GM19239 (cell line): ENCODE data around the gene GCDH.
"Not testable (repeated sequence)": the region's sequence is repeated elsewhere in the genome, so short reads cannot be mapped to it uniquely, and the experiment has no call there.

Experiments
- DNase-seq: peaks from one replicate; pipeline ENCODE4 v3.0.0; 2011; ENCODE audit warnings: low spot score; ENCODE audit not compliant: insufficient read length
- FAIRE-seq: peaks from 2 replicates; lab custom pipeline; 2011; peaks lifted over from hg19 to GRCh38; lab: Jason Lieb, UNC

Gene GCDH

DNA sequence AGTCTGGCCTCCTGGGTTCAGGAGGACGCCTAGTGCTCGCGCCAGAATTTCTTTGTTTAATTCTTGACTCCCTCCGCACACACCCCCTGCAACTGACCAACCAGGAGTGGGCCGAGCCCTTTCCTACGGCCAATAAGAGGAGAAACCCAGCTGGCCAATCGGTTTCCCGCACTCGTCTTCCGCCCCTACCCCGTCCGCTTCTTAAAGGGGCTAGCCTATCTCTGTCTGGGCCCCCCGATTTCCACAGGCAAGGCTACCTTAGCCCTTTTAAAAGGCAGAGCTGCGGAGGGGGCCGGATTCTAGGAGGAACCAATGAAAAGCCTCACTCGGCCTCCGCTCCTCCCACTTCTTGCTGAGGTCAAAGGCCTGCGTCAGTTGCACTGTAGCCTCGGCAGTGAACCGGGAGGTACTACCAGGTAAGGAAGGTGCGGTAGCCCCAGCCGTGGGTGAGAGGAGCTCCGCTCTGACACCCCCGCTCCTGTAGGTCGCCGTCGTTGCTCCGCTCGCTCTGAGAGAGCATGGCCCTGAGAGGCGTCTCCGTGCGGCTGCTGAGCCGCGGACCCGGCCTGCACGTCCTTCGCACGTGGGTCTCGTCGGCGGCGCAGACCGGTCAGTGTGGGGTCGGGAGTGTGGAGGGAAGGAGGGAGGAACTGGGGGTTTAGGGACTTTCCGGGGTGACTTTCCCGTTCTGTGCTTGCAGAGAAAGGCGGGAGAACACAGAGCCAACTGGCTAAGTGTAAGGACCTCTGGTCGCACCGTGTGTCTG is at the start of gene GCDH:
GCDH (plus strand) TSS at position 374 of the 766 bp plus-strand sequence; CDS start at position 519, 145 bp downstream.
- DNase-seq = peak; percentile 94
- FAIRE-seq = peak; percentile 99

DNA sequence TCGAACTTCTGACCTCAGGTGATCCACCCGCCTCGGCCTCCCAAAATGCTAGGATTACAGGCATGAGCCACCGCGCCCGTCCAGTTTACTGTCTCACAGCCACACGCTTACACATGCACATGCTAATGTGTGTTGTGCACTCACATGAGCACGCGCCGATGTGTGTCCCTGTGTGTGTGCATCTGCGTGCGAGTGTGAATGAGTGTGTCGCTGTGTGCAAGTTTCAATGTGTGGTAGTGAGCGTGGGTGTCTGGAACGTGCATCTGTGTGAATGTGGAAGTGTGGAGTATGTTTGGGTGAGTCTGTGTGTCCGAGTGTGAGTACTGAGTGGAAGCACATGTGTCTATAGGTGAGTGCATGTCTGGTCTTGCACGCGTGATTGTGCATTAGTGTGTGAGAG is 48.4 kb upstream of the GCDH start:
- DNase-seq = no peak
- no peak for FAIRE-seq

- DNase-seq (no peak), FAIRE-seq (no peak)
Observed at GRCh38 chr19:12843328-12843727, 47.6 kb upstream of the GCDH start.

DNA sequence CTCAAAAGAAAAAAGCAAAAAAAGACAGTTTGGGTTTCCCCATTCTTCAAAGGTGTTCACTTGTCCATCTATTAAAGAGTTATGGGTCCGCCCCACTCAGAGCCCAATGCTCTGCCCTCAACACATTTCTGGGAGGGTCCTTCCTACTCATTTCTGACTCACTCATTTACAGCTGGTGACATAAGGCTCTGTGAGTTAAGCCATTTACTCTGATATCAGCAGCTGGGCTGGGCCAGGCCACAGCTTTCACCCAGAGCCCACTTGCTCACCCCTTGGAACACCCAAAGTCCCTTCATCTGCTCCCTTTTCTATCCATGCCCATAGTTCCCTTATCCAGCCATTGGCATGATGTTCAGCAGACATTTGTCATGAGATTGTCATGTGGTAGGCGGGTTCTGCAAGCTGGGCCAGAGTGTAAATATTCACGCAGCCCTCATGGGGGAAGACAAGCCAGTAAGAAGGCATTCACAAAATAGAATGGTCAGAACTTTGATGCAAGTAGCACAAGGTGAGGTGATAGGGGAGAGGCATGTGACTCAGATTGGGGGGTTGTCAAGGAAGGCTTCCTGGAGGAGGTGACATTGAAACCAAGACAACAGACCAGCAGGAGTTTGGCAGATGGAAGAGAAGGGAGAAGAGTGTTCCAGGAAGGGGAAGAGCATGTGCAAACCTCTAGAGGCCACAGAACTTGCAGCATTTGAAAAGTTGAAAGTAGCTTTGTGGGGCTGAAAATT is 46.8 kb upstream of the GCDH start:
- FAIRE-seq (no peak), DNase-seq (no peak)

GRCh38 chr19:12846613-12847012 is 44.3 kb upstream of the GCDH start:
- not testable (repeated sequence) for DNase-seq, FAIRE-seq

DNA sequence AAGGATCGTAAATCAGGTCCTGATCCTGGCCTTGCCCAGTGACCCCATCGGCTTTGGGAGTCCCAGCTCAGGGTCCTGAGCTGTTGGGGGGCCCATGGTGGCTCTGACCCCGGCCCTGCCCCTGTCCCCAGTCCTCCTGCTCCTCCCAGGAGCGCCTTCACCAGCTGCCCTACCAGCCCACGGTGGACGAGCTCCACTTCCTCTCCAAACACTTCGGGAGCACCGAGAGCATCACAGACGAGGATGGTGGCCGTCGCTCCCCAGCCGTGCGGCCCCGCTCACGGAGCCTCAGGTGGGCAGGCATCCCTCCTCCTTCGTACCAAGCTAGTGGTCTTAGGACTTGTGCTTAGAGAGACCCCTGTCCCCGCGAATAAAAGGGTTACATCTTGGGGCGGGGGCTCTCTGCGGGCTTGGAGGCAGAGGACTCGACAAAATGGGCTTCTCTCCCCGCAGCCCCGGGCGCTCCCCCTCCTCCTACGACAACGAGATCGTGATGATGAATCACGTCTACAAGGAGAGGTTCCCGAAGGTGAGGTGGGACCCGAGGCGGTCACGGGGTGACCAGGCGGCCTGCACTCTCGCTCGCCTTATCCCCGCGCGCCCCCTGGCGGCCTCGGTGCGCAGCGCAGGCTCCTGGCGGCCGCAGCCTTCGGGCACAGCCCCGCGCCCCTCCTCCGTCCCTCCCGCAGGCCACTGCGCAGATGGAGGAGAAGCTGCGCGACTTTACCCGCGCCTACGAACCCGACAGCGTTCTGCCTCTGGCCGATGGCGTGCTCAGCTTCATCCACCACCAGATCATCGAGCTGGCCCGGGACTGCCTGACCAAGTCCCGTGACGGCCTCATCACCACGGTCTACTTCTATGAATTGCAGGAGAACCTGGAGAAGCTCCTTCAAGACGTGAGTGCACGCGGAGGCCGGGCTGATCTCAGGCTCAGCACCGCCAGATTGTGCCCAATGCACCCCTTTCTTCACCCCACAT is 43.5 kb upstream of the GCDH start:
- DNase-seq (peak; percentile 93), FAIRE-seq (peak; percentile 33)

DNA sequence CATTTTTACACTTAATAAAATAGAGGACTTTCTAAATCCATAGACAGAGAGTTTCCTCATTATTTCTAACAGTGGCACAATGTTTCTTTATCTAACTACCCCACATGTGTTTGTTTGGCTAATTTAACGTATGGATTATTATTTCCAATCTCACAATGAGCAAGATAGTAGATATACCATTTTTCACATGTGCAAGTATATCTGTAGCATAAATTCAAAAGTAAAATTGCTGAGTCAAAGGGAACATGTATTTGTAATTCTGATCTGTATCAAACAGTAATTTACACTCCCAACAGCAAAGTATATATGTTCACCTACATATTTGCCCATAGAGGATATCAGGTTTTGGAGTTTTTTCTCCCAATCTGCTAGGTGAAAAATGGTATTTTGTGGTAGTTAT is 34.3 kb upstream of the GCDH start:
- DNase-seq (no peak), FAIRE-seq (no peak)

- FAIRE-seq (no peak), DNase-seq (no peak)
Observed at GRCh38 chr19:12858041-12858928, 32.7 kb upstream of the GCDH start.

DNA sequence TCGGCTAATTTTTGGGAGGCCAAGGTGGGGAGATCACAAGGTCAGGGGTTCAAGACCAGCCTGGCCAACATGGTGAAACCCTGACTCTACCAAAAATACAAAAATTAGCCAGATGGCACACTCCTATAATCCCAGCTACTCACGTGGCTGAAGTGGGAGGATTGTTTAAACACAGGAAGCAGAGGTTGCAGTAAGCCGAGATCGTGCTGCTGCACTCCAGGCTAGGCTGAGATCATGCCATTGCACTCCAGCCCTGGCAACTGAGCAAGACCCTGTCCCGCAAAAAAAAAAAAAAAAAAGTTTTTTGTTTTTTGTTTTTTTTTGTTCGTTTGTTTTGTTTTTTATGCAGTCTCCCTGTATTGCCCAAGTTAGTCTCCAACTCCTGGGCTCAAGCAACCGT is 31.4 kb upstream of the GCDH start:
- no peak for FAIRE-seq

GRCh38 chr19:12864143-12864542 is 26.8 kb upstream of the GCDH start:
- DNase-seq (no peak), FAIRE-seq (no peak)

More for the DNA sequence above, 31.4 kb upstream of the GCDH start:
- no peak for DNase-seq

DNA sequence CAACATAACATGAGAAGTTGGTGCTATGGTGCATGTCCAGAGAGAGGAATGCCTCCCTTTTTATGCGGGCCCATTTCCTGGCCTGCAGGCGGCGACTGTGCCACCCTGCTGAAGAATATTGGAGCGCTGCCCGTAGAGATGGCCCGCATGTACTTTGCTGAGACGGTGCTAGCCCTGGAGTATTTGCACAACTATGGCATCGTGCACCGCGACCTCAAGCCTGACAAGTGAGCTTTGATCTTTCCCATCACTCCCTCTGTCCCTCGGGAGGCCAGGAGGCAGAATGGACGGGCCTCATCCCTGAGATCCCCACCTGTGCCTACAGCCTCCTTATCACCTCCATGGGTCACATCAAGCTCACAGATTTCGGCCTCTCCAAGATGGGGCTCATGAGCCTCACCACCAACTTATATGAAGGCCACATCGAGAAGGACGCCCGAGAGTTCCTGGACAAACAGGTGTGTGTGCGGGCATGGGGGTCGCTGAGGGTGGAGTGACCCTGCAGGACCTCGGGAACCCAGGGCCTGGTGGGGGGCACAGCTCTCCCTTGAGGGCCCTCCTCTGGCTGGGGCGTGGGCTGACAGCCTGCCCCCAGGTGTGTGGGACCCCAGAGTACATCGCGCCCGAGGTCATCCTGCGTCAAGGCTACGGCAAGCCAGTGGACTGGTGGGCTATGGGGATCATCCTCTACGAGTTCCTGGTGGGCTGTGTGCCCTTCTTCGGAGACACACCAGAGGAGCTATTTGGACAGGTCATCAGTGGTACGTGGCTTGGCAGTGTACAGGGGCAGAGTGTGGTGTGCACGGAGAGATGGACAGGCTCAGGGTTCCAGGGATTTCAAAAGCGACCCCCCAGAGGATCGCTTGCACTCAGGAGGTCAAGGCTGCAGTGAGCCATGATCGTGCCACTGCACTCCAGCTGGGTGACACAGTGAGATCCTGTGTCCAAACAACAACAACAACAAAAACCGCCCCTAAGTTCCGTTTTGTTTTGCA is 25.9 kb upstream of the GCDH start:
- FAIRE-seq (no peak), DNase-seq (no peak)

DNA sequence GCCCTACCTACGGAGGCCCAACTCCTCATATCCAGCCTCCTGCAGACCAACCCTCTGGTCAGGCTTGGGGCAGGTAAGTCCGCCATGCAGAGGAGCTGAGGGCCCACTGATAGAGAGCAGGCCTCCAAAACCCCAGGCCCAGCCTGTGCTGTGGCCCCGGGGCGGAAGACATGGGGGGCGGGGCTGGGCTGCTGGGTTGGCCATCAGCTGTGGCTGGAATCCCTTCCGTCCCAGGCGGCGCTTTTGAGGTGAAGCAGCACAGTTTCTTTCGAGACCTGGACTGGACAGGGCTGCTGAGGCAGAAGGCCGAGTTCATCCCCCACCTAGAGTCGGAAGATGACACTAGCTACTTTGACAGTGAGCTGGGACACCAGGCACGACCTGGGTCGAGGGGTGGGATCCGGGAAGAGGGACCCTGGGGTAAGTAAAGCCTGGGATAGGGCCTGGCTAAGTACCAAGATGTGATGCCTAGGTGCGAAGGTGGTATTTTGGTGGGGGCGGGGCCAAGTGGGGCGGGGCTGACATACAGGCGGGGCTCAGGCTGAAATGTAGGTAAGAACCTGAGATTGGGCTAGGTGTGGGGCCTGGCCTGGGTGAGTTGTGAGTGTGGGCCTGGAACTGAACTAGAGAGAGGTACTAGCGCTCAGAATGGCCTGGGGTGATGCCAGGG is 25.1 kb upstream of the GCDH start:
- no peak for FAIRE-seq

GRCh38 chr19:12866416-12867119 is 24.4 kb upstream of the GCDH start:
- FAIRE-seq (no peak), DNase-seq (no peak)

More for the DNA sequence above, 25.1 kb upstream of the GCDH start:
- no peak for DNase-seq

GRCh38 chr19:12867120-12868099 is 23.6 kb upstream of the GCDH start:
- peak; percentile 96 for DNase-seq
- FAIRE-seq = peak; percentile 56

DNA sequence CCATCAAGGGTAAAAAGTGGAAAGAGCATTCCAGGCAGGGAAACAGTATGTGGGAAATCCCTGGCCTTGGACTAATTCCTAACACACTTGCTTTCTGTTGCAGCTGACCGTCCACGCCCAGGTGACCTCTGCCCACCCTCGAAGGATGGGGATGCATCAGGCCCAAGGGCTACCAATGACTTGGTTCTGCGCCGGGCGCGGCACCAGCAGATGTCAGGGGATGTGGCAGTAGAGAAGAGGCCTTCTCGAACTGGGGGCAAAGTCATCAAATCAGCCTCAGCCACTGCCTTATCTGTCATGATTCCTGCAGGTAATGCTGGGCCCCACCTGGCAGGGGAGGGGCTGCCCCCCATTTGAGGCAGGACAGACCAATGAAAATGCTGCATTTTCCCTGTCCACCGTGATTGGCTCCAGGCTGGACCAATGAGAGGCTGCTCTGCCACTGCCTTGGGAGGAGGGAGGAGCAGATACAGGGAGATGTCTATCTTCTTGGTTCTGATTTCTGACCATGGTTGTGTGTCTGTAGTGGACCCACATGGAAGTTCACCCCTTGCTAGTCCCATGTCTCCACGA is 22.3 kb upstream of the GCDH start:
- FAIRE-seq (peak; percentile 75), DNase-seq (no peak)

- FAIRE-seq (no peak), DNase-seq (no peak)
Observed at GRCh38 chr19:12871681-12872080, 19.3 kb upstream of the GCDH start.
